OCI-LY7 (cell line): Measurements from ENCODE around the gene DDRGK1. TPM values are rescaled to one million over a fixed set of nuclear protein-coding genes. Genes with fewer than 3 reads are reported as not detected.

Experiments
- BruUV-seq: library from RNA; stranded (reverse); fragments of 400-500 nt; replicated peaks from 2 replicates; lab custom pipeline; 2021; lab: Mats Ljungman, UMichigan
- CTCF ChIA-PET: fragments of 300-600 bp; sonication (Branson Sonifier 250); formaldehyde crosslinking; loops from one replicate; lab custom pipeline; 2022; ENCODE audit warnings: antibody characterized with exemption; ENCODE audit not compliant: unreplicated experiment; lab: Charles Lee
- POLR2A ChIA-PET: fragments of 300-600 bp; sonication (Branson Sonifier 250); formaldehyde crosslinking; loops from one replicate; lab custom pipeline; 2022; ENCODE audit warnings: antibody characterized with exemption; lab: Charles Lee
- DNase-seq: peaks from one replicate; pipeline ENCODE4 v3.0.0-alpha.2; 2015; ENCODE audit warnings: low spot score
- H2AFZ ChIP-seq: fragments of 200-600 bp; sonication (generic), shearing (Covaris generic); 2 replicates; pipeline ENCODE4 v1.6.1; 2014; ENCODE audit warnings: mild to moderate bottlenecking, antibody characterized with exemption, low read length, moderate library complexity
- H3K27ac ChIP-seq: fragments of 200-600 bp; sonication (generic); 2 replicates; pipeline ENCODE4 v1.5.1; 2014; ENCODE audit warnings: mixed run types, low read depth, mild to moderate bottlenecking, moderate library complexity, low read length, inconsistent platforms; ENCODE audit not compliant: poor library complexity, severe bottlenecking
- H3K36me3 ChIP-seq: fragments of 200-600 bp; sonication (generic); 2 replicates; pipeline ENCODE4 v1.6.1; 2014; ENCODE audit warnings: mild to moderate bottlenecking, antibody characterized with exemption, low read length, moderate library complexity, mixed read lengths; ENCODE audit not compliant: insufficient read depth
- H3K4me1 ChIP-seq: fragments of 200-600 bp; sonication (generic); 2 replicates; pipeline ENCODE4 v1.5.1; 2014; ENCODE audit warnings: mild to moderate bottlenecking, low read length; ENCODE audit not compliant: insufficient read depth, poor library complexity, severe bottlenecking
- H3K4me2 ChIP-seq: fragments of 200-600 bp; sonication (generic); 2 replicates; pipeline ENCODE4 v1.6.1; 2014; ENCODE audit warnings: mild to moderate bottlenecking, low read length
- H3K4me3 ChIP-seq: fragments of 200-600 bp; sonication (generic); 2 replicates; pipeline ENCODE4 v1.5.1; 2014; ENCODE audit warnings: mild to moderate bottlenecking, low read depth, low read length; ENCODE audit not compliant: poor library complexity, severe bottlenecking
- H3K79me2 ChIP-seq: fragments of 200-600 bp; sonication (generic); 2 replicates; pipeline ENCODE4 v1.6.1; 2016; ENCODE audit warnings: low read depth, mild to moderate bottlenecking, low read length, moderate library complexity, mixed read lengths; ENCODE audit not compliant: insufficient read depth
- H3K9me2 ChIP-seq: fragments of 200-600 bp; sonication (generic); 2 replicates; pipeline ENCODE4 v1.6.1; 2016; ENCODE audit warnings: mild to moderate bottlenecking, low read length, mixed read lengths; ENCODE audit not compliant: insufficient read depth
- H3K9me3 ChIP-seq: fragments of 200-600 bp; sonication (generic); 2 replicates; pipeline ENCODE4 v1.6.1; 2014; ENCODE audit warnings: mild to moderate bottlenecking, mixed run types, low read length, mixed read lengths
- H4K20me1 ChIP-seq: fragments of 200-600 bp; sonication (generic); 2 replicates; pipeline ENCODE4 v1.6.1; 2014; ENCODE audit warnings: mild to moderate bottlenecking, antibody characterized with exemption, low read length, moderate library complexity, mixed read lengths; ENCODE audit not compliant: insufficient read depth
- CTCF ChIP-seq: fragments of 200-600 bp; sonication (generic); conservative IDR thresholded peaks from 2 replicates; pipeline ENCODE4 v1.5.1; 2014; ENCODE audit warnings: mild to moderate bottlenecking, antibody characterized with exemption, low read length, moderate library complexity, mixed read lengths
- EZH2phosphoT487 ChIP-seq: fragments of 200-600 bp; sonication (generic); IDR thresholded peaks from 2 replicates; pipeline ENCODE4 v1.6.1; 2018; ENCODE audit warnings: low read depth, borderline replicate concordance, mild to moderate bottlenecking, mixed run types, antibody characterized with exemption, low read length, moderate library complexity, mixed read lengths
- intact Hi-C: fragments of 100-400 bp; cut with micrococcal nuclease; formaldehyde crosslinking; loops from one replicate; pipeline ENCODE4 v1.10.0; 2022; ENCODE audit not compliant: unreplicated experiment
- total RNA-seq, 2 experiments: library from RNA; depleted of rRNA in 1 of 2; stranded (reverse); fragments of >200 nt in 1 of 2; shearing (Covaris generic) in 1 of 2; gene quantifications; 2 replicates each; pipeline ENCODE4 v1.2.3, GENCODE V29; 2014 to 2022

The DDRGK1 gene
- total RNA-seq, 2 experiments from 2014 or later, result 37.7 to 55.0 TPM

- Histone ChIP-seq H3K27ac (no peak overlapping the region), H3K4me1 (peaks cover 10% of the 10 kb centered on the region), H3K36me3 (no peaks in the 10 kb centered on the region), H3K9me2 (no peaks in the 10 kb centered on the region), H2AFZ (no peak overlapping the region), H3K4me3 (no peak overlapping the region), H3K79me2 (no peaks in the 10 kb centered on the region), H4K20me1 (no peaks in the 10 kb centered on the region), H3K4me2 (no peak overlapping the region), H3K9me3 (no peaks in the 10 kb centered on the region)
- TF ChIP-seq CTCF (no peak), EZH2phosphoT487 (no peak)
- CTCF ChIA-PET, result no interaction called here
- intact Hi-C loops, result no loop called here
- DNase-seq, result no peak
- POLR2A ChIA-PET, result no interaction called here
- BruUV-seq, result no TSS peak
Observed at GRCh38 chr20:3166338-3166912, 38.1 kb downstream of the DDRGK1 start.

DNA sequence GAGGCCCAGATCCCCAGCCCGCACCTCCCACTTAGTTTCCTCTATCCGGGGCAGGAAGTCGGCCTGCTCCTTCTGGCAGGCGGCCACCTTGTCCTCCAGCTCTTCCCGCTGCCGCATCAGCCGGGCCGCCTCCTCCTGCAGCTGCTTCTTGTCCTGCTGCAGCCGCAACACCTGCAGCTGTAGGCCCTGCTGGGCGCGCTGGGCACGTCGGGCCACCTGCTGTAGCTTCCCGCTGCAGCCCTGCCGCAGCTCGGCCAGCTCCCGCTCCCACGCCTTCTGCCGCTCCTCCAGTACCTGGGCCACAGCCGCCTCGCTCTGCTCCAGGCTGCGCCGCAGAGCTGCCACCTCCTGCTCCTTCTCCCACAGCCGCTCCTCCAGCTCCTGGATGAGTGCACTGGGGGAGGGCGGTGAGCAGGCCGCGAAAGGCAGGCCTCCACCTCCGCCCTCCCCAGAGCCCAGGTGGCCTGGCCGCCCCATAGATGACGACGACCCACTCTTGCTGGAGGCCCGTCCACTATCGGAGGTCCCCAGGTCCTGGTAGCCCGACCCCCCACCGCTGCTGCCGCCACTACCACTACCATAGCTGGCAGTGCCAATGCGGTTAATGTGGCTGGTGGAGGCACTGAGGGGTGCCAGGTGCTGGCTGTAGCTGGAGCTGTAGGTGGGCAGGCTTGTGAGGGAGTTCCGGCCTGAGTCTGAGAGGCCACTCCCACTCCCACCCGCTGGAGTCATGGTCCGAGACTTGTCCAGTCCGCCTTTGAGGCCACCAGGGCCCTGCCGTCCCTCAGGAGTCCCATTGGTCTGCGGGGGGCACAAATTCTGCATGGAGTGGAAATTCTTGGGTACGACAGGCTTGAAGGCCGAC, 38.8 kb downstream of the DDRGK1 start:
- DNase-seq, result no peak
- intact Hi-C loops, result no loop called here
- TF ChIP-seq CTCF, result no peak
- no peak for TF ChIP-seq EZH2phosphoT487
- Histone ChIP-seq H3K36me3 (no peaks in the 10 kb centered on the region), H4K20me1 (no peaks in the 10 kb centered on the region), H2AFZ (no peak overlapping the region), H3K4me2 (no peak overlapping the region), H3K9me3 (no peaks in the 10 kb centered on the region), H3K79me2 (no peaks in the 10 kb centered on the region), H3K27ac (no peak overlapping the region), H3K4me3 (no peak overlapping the region), H3K4me1 (peaks cover 13% of the 10 kb centered on the region), H3K9me2 (no peaks in the 10 kb centered on the region)
- no TSS peak for BruUV-seq
- ChIA-PET CTCF (no interaction called here), POLR2A (no interaction called here)
